ENCODE data around the gene AUTS2. TPM values are rescaled to one million over a fixed set of nuclear protein-coding genes. Genes with fewer than 3 reads are reported as not detected.

AUTS2 gene
- total RNA-seq, 2 donors from 2014 or later, result 8.6 TPM

DNA sequence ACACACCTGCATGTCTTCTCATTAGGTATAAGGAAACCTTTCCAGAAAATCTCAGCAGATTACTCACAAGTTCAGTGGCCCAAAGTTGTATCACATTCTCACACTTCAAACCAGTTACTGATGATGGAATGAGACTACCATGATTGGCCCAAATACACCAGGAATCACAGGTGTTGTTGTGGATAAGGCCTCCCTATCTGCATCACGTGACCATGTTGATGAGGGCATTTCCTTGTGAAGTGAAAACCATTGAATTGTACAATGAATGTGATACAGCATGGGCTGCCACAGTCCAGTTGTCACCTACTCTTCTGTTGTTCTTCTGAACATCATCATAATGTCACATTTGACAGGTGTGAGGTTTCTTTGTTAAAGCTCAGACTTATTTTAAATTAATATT lies 431.7 kb downstream of the AUTS2 start:
- DNase-seq (ENCODE audit: low spot score), result no peak

DNA sequence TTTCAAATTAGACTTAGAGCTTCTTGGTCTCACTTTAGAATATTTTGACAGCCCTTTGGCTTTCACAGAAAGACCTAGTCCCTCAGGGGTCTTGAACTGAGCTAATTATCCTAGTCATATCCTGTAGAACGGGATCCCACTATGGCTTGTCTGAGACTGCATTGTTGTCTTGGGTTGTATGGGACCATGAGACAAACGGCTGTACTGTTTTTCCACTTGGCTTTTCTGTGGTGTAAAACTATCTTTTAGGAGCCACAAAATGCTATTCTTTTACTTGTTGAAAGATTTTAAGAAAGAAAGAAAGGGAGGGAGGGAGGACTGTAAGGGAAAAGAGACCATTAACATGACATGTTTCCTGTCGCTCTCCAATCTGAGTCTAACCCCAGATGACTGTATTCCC lies 432.5 kb downstream of the AUTS2 start:
- Histone ChIP-seq H3K27ac (no peak overlapping the region), H3K27me3 (no peaks in the 10 kb centered on the region), H3K4me3 (no peak overlapping the region), H3K36me3 (no peaks in the 10 kb centered on the region), H3K4me1 (peaks cover 0 to 11% of the 10 kb centered on the region in 2 donors), H3K9me3 (no peaks in the 10 kb centered on the region)
- no peak for DNase-seq (ENCODE audit: low spot score)
- TF ChIP-seq, protein P1, sequence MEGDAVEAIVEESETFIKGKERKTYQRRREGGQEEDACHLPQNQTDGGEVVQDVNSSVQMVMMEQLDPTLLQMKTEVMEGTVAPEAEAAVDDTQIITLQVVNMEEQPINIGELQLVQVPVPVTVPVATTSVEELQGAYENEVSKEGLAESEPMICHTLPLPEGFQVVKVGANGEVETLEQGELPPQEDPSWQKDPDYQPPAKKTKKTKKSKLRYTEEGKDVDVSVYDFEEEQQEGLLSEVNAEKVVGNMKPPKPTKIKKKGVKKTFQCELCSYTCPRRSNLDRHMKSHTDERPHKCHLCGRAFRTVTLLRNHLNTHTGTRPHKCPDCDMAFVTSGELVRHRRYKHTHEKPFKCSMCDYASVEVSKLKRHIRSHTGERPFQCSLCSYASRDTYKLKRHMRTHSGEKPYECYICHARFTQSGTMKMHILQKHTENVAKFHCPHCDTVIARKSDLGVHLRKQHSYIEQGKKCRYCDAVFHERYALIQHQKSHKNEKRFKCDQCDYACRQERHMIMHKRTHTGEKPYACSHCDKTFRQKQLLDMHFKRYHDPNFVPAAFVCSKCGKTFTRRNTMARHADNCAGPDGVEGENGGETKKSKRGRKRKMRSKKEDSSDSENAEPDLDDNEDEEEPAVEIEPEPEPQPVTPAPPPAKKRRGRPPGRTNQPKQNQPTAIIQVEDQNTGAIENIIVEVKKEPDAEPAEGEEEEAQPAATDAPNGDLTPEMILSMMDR (IDR thresholded peaks at IDR 0.05), result no peak

More for the DNA sequence above, 431.7 kb downstream of the AUTS2 start:
- TF ChIP-seq, protein P1 (IDR thresholded peaks at IDR 0.05), result no peak
- Histone ChIP-seq H3K27ac (no peak overlapping the region), H3K27me3 (no peaks in the 10 kb centered on the region), H3K9me3 (no peaks in the 10 kb centered on the region), H3K4me1 (peaks cover 0 to 12% of the 10 kb centered on the region in 2 donors), H3K4me3 (no peak overlapping the region), H3K36me3 (no peaks in the 10 kb centered on the region)

DNA sequence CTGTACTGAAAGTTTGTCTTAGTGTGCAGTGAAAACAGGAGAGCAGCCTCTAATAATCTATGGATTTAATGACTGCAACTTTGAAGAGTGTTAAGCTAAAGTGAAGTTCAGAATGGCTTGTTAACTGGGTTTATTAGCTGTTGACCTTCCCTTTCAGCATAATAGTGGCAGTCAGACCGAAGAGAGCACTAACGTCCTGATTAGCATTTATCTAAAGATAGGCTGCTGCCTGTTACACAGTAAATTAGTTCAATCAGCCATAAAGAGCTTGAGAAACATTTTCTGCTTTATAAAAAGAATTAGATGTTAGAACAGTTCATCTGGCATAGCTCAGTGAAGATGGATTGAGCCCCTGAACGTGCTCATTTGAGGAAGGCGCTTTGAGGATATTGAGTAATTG lies 433.0 kb downstream of the AUTS2 start:
- Histone ChIP-seq H3K4me1 (peaks cover 0 to 6% of the 10 kb centered on the region in 2 donors), H3K36me3 (no peaks in the 10 kb centered on the region), H3K4me3 (no peak overlapping the region), H3K27ac (no peak overlapping the region), H3K27me3 (no peaks in the 10 kb centered on the region), H3K9me3 (no peaks in the 10 kb centered on the region)
- TF ChIP-seq, protein P1 (IDR thresholded peaks at IDR 0.05), result no peak
- DNase-seq (ENCODE audit: low spot score), result no peak

DNA sequence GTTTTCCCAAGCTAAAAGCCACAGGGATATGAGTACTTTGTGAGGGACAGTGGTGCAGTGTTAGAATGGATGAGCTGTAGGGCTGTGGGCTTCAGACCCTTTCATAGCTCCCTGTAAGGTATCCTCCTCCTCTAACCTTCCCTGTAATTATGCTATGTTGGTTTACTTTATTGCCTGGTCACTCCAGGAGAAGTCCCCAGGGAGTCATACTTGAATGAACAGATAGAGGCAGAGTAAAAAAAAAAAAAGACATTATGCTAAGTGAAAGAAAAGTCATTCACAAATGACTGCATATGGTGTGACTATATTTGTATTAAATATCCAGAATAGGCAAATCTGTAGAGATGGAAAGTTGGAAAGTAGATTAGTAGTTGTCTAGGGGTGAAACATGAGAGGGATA lies 434.4 kb downstream of the AUTS2 start:
- H3K36me3 ChIP-seq, result no peaks in the 10 kb centered on the region
- no peak for DNase-seq (ENCODE audit: low spot score)
- TF ChIP-seq, protein P1 (IDR thresholded peaks at IDR 0.05), result no peak
- H3K27me3 ChIP-seq, result no peaks in the 10 kb centered on the region
- no peak overlapping the region for H3K27ac ChIP-seq
- no peak overlapping the region for H3K4me3 ChIP-seq
- no peaks in the 10 kb centered on the region for H3K4me1 ChIP-seq
- H3K9me3 ChIP-seq, result no peaks in the 10 kb centered on the region

DNA sequence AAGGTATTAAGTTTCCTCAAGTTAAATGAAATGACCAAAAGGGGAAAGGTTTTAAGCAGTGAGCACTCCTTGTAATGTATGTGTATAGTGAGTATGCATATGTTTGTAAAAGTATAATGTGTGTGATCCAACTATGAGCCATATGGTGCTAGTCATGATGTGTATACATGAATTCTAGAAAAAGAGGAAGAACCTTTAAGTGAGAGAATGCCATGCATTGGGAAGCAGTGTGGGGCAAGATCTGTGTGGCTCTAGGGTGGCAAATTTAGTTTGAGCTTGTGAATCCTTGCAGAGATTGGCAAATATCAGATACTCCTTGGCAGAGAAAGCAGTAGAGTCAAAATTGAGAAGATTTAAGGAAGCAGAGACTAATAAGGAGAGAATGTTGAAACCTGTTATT lies 435.0 kb downstream of the AUTS2 start:
- TF ChIP-seq, protein P1 (IDR thresholded peaks at IDR 0.05), result no peak
- DNase-seq (ENCODE audit: low spot score), result no peak
- Histone ChIP-seq H3K27me3 (no peaks in the 10 kb centered on the region), H3K4me1 (no peaks in the 10 kb centered on the region), H3K27ac (no peak overlapping the region), H3K9me3 (no peaks in the 10 kb centered on the region), H3K4me3 (no peak overlapping the region), H3K36me3 (no peaks in the 10 kb centered on the region)

DNA sequence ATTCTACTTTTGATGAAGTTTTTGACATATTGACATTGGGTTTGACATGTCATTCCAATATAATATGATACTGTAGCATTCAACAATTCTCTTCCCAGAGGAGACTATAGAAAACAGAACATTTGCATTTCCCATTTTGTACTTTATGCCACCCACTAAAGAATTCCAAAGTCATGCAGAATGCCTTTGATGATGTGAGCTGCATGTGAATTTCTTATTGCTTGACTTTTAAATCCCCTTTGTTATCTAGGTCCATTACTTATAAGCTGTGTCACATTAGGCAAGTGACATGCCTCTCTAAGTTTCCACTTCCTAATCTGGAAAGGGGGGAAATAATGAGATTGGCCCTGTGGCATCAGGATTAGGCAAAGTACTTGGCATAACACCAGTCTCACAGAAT lies 436.7 kb downstream of the AUTS2 start:
- no peaks in the 10 kb centered on the region for H3K4me1 ChIP-seq

More for the DNA sequence above, 436.7 kb downstream of the AUTS2 start:
- Histone ChIP-seq H3K9me3 (no peaks in the 10 kb centered on the region), H3K36me3 (no peaks in the 10 kb centered on the region), H3K4me3 (no peak overlapping the region), H3K27ac (no peak overlapping the region), H3K27me3 (no peaks in the 10 kb centered on the region)
- no peak for DNase-seq (ENCODE audit: low spot score)
- TF ChIP-seq, protein P1 (IDR thresholded peaks at IDR 0.05), result no peak

Measured in right atrium auricular region (tissue), 2 donors.